ENCODE measurements around the gene SH3BGRL2. TPM values are rescaled to one million over a fixed set of nuclear protein-coding genes. Genes with fewer than 3 reads are reported as not detected.
"Not testable (repeated sequence)": the region's sequence is repeated elsewhere in the genome, so short reads cannot be mapped to it uniquely, and the experiment has no call there.

Gene SH3BGRL2
- total and polyA plus RNA-seq, 12 donors, result 4.1 to 8.6 (median 5.0) TPM

GRCh38 chr6:79737172-79737571 is 106.0 kb downstream of the SH3BGRL2 start:
- H3K9me3 ChIP-seq, result peaks cover 0 to 11% (median 0%) of the 10 kb centered on the region in 11 donors
- ATAC-seq (no peak), DNase-seq (no peak)
- intact Hi-C loops (cut with DNase I), result no loop called here
- H3K4me1 ChIP-seq, result peaks cover 0 to 3% (median 0%) of the 10 kb centered on the region in 9 donors
- H3K27me3 ChIP-seq, result peaks cover 0 to 5% (median 0%) of the 10 kb centered on the region in 7 donors
- no peak for TF ChIP-seq CTCF (IDR thresholded peaks at IDR 0.05)
- H3K4me3 ChIP-seq, result peak overlapping the region in 3 of 10 donors; percentile 13 to 23 (median 23)
- no peaks in the 10 kb centered on the region for H3K36me3 ChIP-seq
- WGBS, 2 donors, result 39 to 44% methylated on average over 8 of the region's 8 CpGs
- no peak overlapping the region for H3K27ac ChIP-seq

DNA sequence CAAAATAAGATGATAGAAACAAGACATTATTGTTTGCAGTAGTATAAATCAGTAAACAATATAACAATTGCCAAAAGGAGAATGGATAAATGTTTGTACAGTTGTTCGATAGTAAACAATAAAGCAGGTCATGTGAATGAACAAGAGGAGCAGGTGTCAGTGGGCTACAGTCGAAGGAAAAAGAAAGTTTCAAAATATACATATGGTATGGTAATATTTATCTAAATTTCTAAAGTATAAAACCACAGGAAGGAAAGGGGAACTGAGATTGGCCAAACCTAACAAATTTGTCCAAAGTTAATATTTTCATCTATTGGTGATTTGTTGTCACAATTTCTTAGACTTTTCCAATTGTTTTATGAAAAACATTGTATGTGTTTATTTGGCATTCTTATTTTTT is 110.9 kb downstream of the SH3BGRL2 start:
- WGBS, 2 donors, result 78 to 90% methylated on average over 2 of the region's 2 CpGs
- no peaks in the 10 kb centered on the region for H3K4me1 ChIP-seq

GRCh38 chr6:79745282-79745681 is 114.2 kb downstream of the SH3BGRL2 start:
- 88 to 90% methylated on average over 2 of the region's 2 CpGs for WGBS, 2 donors
- H3K4me1 ChIP-seq; intact Hi-C loops (cut with DNase I); H3K27ac ChIP-seq; H3K27me3 ChIP-seq; H3K36me3 ChIP-seq; DNase-seq; ATAC-seq; H3K4me3 ChIP-seq: not testable (repeated sequence)
- H3K9me3 ChIP-seq, result peaks cover 0 to 23% (median 4%) of the 10 kb centered on the region in 11 donors

More for the DNA sequence above, 110.9 kb downstream of the SH3BGRL2 start:
- Histone ChIP-seq H3K36me3 (no peaks in the 10 kb centered on the region), H3K27ac (no peak overlapping the region), H3K4me3 (no peak overlapping the region), H3K27me3 (no peaks in the 10 kb centered on the region), H3K9me3 (peaks cover 0 to 24% (median 4%) of the 10 kb centered on the region in 11 donors)
- no peak for TF ChIP-seq CTCF (IDR thresholded peaks at IDR 0.05)
- intact Hi-C loops (cut with DNase I), result no loop called here
- DNase-seq (no peak), ATAC-seq (no peak)

DNA sequence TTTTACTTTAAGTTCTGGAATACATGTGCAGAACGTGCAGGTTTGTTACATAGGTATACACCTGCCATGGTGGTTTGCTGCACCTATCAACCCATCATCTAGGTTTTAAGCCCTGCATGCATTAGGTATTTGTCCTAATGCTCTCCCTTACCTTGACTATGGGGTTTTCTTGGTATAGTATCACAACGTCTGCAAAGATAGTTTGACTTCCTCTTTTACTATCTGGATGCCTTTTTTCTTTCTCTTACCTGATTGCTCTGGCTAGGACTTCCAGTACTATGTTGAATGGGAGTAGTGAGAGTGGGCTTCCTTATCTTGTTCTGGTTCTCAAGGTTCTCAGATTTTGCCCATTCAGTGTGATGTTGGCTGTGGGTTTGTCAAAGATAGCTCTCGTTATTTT is 115.2 kb downstream of the SH3BGRL2 start:
- DNase-seq; H3K27me3 ChIP-seq; H3K27ac ChIP-seq; H3K4me1 ChIP-seq; H3K4me3 ChIP-seq; ATAC-seq; H3K36me3 ChIP-seq; intact Hi-C loops (cut with DNase I): not testable (repeated sequence)
- H3K9me3 ChIP-seq, result peaks cover 0 to 18% (median 4%) of the 10 kb centered on the region in 11 donors
- WGBS, 2 donors, result 78 to 79% methylated on average over 3 of the region's 3 CpGs

- WGBS, 2 donors, result 64 to 67% methylated on average over 4 of the region's 4 CpGs
- intact Hi-C loops (cut with DNase I), result no loop called here
- no peak for ATAC-seq
- TF ChIP-seq CTCF (IDR thresholded peaks at IDR 0.05), result no peak
- no peak for DNase-seq
- Histone ChIP-seq H3K27me3 (no peaks in the 10 kb centered on the region), H3K4me3 (no peak overlapping the region), H3K4me1 (no peaks in the 10 kb centered on the region), H3K9me3 (peaks cover 0 to 6% (median 0%) of the 10 kb centered on the region in 11 donors), H3K36me3 (no peaks in the 10 kb centered on the region), H3K27ac (no peak overlapping the region)
Measured at GRCh38 chr6:79750806-79751205, 119.7 kb downstream of the SH3BGRL2 start.

Other genes starting within 250 kb of the SH3BGRL2 start
- gene LCA5, start 93.9 kb upstream of the SH3BGRL2 start, total RNA-seq, result 1 to 10 TPM; 1.4 to 2.7 (median 2.2) TPM
- gene LCA5, start 93.9 kb upstream of the SH3BGRL2 start, polyA plus RNA-seq, result 1 to 10 TPM in 1 of 2 donors, under 1 TPM in 1; 0.94 to 1.1 TPM

All from heart right ventricle (tissue), 16 donors.